ENCODE data around the gene SLN.
A peak's percentile ranks its signal among the peaks of the same experiment; 100 is the strongest.

The SLN gene

DNA sequence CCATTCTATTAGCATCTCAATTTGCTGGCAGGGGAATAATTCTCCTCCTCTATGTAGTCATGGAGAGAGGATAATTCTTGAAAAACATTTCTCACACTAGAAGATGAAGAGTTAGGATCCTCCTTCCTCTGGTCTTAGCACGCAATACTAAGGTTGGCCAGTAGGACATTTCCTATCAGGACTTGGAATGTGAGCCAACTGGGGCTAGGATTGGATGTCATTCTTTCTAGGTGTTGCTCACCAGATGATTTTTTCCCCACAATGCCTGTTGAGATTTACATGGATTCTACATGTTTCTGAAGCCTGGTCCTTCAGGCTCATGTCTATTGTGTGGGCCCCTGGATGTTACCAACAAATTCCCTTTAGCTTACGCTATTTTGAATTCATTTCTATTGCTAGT is 28.0 kb downstream of the SLN start:
- DNase-seq (ENCODE audit: low spot score) = peak; percentile 20

DNA sequence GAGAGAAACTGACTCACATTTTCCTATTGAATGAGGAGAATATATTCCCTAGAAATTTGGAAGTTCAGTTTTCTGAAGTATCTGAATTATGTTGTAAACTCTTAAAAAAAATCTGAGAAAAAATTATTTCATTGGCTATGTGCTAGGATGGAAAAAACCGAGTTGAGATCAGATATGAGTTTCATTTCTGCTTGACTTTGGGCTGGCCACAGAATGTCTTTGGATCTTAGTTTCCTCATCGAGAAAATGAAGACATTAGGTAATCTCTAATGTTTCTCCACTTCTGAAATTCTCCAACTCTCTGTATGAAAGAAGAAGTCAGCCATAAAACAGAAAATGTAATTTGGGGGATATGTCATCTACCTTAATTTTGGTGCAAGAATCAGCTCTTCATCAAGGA is 28.8 kb downstream of the SLN start:
- no peak for DNase-seq (ENCODE audit: low spot score)

GRCh38 chr11:107682572-107682971 is 29.3 kb downstream of the SLN start:
- DNase-seq (ENCODE audit: low spot score) = no peak

DNA sequence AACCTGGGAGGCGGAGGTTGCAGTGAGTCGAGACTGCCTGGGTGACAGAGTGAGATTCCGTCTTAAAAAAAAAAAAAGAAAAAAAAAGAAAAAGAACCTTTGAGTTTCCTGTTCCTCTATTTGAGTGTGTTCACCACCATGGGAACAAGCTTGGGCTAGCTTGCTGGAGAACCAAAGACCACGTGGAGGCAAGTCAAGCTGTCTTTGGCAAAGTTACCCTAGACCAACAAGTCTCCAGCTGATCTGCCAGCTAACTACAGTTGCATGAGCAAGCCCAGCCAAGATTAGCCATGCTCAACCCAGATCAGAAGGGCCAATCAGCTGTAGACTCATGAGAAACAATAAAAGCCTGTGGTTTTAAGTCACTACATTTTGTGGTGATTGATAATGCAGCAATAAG is 29.7 kb downstream of the SLN start:
- DNase-seq (ENCODE audit: low spot score) = no peak

GRCh38 chr11:107679255-107680024 is 32.4 kb downstream of the SLN start:
- DNase-seq (ENCODE audit: low spot score) = no peak

DNA sequence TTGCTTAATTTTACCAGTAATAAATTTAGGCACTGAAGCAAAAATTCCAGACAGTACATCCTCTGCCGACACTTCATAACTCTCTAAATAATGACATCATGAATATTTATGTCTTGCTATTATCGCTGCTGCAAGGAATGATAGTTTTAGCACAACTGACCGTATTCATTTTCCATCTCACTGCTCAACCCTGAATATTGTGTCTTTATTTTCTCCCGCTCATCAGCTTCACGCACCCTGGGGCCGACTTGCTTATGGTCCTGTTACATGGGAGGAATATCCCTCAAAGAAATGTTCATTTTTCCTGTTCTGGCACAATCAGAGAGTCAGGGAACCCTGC is 33.3 kb downstream of the SLN start:
- DNase-seq (ENCODE audit: low spot score) = no peak

- DNase-seq (ENCODE audit: low spot score) = no peak
Observed at GRCh38 chr11:107677924-107678631, 33.8 kb downstream of the SLN start.

DNA sequence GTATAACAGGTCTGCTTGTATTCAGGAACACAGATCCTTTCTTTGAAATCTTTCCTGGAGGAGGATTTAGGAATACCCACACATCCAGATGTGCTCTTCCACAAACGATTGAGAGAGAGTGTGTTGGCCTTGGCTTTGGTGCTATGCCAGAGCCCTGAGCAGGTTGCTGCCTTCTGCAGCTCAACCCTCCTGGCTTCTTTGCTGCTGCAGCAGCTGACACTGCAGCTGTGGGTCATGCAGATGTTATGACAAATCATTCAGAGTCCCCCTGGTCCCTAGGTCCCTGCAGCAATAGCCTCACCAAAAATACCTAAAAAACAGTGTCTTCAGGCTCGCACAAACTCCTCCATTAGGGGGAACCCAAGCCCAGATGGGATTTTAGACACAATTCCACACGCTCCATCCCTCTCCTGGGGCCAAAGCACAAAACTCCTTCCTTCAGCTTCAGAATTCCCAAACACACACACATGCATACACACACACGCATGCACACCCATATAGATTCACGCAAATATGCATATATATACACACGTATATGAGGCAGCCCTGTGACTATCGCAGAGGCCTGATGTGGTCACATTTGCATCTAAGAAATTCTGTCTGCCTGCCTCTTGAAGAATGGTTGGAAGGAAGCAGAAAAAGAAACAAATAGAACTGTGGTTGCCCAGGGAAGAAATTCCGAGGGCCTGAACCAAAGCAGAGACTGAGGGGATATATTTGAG is 35.4 kb downstream of the SLN start:
- no peak for DNase-seq (ENCODE audit: low spot score)

DNA sequence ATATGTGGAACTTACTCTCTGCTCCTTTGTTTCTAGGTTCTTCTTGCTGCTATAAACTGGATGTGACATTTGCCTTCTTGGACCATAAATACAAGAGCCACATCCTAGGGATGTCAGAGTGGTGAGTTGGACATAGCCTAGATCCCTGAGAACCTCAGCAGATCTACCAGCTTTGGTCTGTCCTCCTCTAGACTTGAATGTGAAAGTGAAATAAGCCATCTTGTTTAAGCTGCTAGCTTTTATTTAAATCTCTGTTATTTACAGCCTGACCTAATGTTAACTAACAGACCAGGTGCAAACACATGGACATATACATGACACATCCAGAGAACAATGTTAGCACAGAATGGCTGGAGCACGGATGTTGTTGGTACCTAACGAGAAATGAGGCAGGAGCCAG is 36.0 kb downstream of the SLN start:
- DNase-seq (ENCODE audit: low spot score) = no peak

DNA sequence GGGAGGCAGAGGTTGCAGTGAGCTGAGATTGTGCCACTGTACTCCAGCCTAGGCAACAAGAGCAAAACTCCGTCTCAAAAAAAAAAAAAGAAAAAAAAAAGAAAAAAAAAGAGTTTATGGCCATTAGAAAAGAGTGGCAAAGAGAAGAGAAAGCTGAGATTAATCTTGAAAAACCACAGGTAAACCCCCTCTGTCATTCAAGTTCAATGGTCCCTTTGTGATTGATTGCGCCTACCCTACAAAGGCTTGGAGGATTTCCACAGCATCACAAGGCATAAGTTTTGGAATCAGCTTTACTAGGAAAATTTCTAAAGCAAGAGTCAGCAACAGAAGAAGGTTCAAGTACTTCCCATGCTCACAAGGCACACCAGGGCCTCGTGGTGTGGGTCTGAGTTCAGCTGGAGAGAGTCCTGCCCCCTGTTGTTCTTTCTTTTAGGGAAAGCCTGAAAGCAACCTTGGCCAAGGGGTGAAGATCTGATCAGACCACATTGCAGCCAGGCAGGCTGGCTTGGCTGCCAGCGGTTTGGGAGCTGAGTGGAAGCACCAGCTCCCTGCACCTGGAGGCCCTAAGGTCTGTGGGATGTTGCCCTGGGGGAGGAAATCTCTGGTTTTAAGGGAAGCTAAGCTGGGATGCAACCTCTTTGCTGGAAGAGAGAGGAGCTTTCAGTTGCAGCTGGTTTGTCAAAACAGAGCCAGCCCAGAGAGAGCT is 41.8 kb downstream of the SLN start:
- no peak for DNase-seq (ENCODE audit: low spot score)

DNA sequence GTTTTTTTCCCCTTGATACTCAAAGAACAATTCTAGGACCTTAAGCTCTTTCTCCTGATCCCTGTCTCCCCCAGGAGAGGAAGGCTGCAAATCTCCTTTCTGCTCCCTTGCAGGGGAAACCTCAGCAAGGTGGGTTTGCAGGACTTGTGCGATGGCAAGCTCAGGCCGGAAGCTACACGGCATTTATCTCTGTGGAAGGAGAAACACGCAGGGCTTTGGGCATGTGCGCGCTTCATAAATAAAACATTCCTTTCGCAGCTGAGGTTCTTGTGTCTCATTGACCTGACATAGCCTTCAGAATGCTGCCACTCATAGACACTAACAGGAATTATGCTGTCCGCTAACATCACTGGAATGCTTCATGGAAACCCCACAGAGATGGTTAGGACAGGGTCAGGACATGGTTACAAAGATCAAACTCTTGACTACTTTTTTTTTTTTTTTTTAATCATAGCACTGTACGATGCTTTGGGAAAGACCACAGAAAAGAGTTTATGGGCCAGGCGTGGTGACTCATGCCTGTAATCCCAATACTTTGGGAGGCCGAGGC is 42.6 kb downstream of the SLN start:
- no peak for DNase-seq (ENCODE audit: low spot score)

DNA sequence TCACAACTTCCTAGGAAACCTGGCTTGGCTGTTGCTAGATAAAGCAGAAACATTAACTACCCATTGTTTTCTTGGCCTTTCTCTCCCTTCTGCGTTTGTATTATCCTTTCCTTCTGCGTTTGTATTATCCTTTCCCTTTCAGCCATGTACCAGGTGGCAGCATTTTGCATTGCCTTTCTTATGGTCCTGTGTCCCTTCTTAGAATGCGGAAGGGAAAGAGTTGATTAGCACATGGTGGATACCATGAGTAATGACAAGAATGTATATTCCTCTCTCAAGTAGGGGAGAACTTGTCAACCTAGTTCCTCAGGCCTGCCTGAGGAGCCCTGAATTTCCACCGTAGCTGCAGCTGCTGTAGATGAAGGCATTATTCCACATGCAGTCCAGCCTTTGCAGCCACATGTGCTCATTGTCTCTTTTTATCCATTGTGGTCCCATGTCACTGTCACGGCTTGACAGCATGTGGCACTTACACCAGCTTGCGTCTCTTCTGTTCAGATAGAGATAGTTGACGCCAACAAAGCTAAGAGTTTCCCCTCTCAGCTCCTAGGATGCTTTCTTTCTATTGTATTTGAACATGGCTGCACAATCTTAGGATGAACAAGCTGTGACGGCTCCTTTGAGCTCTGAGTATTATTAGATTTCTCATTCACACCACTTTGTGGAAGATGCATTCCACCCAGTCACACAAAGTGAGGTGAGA is 44.8 kb downstream of the SLN start:
- DNase-seq (ENCODE audit: low spot score) = no peak

DNA sequence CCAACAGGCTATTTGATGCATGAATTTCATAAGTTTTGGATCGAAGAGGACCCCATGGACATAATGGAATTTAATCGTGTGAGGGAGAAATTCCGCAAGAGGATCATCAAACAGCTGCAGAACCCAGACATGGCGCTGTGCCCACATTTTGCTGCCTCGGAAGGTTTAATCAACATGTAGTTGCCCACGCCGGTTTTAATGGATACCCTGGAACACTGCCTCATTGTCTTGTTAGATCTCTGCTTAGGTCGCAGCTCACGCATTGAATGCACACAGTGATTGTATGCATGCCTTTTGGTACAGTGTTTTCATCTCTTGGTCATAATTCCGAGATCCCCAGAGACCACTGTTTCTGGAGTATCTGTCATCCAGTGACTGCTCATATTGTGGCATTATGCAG is 46.8 kb downstream of the SLN start:
- no peak for DNase-seq (ENCODE audit: low spot score)

DNA sequence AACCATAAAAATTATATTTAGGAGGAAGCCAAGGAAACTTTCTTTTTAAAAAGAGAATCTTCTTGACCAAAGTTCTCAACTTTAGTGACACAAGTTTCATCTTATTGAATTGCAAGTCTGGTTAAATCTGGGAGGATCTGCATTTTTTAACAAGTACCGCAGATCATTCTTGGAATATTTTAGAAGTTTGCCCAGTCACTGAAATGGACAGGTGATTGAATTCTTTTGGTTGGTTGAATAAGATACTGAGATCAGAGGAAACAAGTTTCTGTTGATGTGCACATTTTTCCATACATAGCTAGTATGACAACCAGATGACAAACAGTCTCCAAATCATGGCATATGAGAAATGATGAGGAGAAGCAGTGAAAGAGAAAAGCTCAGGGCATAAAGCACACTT is 50.2 kb downstream of the SLN start:
- DNase-seq (ENCODE audit: low spot score) = no peak

DNA sequence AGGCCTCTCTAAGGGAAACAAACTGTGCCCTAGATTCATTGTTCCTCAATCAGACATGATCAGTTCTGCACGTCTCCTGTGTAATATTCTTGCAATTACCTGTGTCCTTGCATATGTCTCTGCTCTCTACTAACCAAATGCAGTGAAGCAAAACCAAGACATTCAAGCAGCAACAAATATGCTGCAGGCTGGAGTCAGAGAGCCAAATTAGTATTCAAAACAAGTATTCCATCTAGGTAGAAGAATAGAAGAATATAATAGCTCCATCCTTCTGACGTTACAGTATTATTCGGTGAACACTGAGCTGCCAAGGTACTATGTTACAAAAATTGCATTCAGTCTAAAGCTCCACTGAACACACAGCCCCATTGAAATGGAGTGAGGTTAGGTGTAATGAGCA is 51.8 kb downstream of the SLN start:
- no peak for DNase-seq (ENCODE audit: low spot score)

GRCh38 chr11:107659310-107659709 is 52.5 kb downstream of the SLN start:
- DNase-seq (ENCODE audit: low spot score) = no peak

All from kidney tubule cell (primary cell).